Activated T-cell treated with anti-CD3 and anti-CD28 coated beads for 24 hours (primary cell): ENCODE data around the gene GTF2H4.

Experiments
- DNase-seq: peaks from one replicate; pipeline ENCODE4 v3.0.0-alpha.2; 2020; ENCODE audit warnings: low read depth

GTF2H4 gene

GRCh38 chr6:30960907-30961673 lies 53.1 kb downstream of the GTF2H4 start:
- no peak for DNase-seq

GRCh38 chr6:30962716-30963115 lies 54.7 kb downstream of the GTF2H4 start:
- no peak for DNase-seq

- DNase-seq: no peak
These were observed 55.6 kb downstream of the GTF2H4 start for GRCh38 chr6:30963641-30964040.
